HCT116 (cell line): ENCODE data around the gene NFIC. TPM values are rescaled to one million over a fixed set of nuclear protein-coding genes. Genes with fewer than 3 reads are reported as not detected.

ENCODE experiments used
- ATAC-seq: fragments of 200-7000 bp; cut with Tn5 transposase; 2 replicates; pipeline ENCODE4 v1.9.1; 2020; ENCODE audit warnings: mild to moderate bottlenecking, moderate library complexity
- BruUV-seq: library from RNA; stranded (reverse); fragments of 400-500 nt; replicated peaks from 2 replicates; lab custom pipeline; 2021; lab: Mats Ljungman, UMichigan
- CTCF ChIA-PET: fragments of 300-600 bp; sonication (Branson Sonifier 250); formaldehyde crosslinking; loops from one replicate; lab custom pipeline; 2021; ENCODE audit warnings: antibody characterized with exemption; lab: Charles Lee
- POLR2A ChIA-PET: fragments of 300-600, 350-600 bp; sonication (Branson Sonifier 250); formaldehyde crosslinking; loops from one replicate; lab custom pipeline; 2021; ENCODE audit warnings: antibody characterized with exemption; lab: Charles Lee
- RAD21 ChIA-PET, 2 experiments: fragments of 300-600 bp; sonication (Branson Sonifier 250); formaldehyde crosslinking; loops; one replicate each; lab custom pipeline; 2023; ENCODE audit warnings: low total read pairs in 2 of 2; ENCODE audit not compliant: uncharacterized antibody in 2 of 2, unreplicated experiment in 2 of 2, low non-redundant PET in 1 of 2; lab: Charles Lee
- DNase-seq: peaks from one replicate; pipeline ENCODE4 v3.0.0-alpha.2; 2010; ENCODE audit warnings: low read depth, low spot score
- H2AFZ ChIP-seq: fragments of 200-600 bp; shearing (Covaris generic), sonication (generic); 2 replicates; pipeline ENCODE4 v1.6.1; 2017; ENCODE audit warnings: low read depth, mixed run types, mixed read lengths, antibody characterized with exemption, low read length; ENCODE audit not compliant: poor library complexity, severe bottlenecking
- H3K27ac ChIP-seq: 2 replicates; pipeline ENCODE4 v1.5.1; 2012; ENCODE audit warnings: low read depth, low read length
- H3K27me3 ChIP-seq: fragments of 200-600 bp; sonication (generic); 2 replicates; pipeline ENCODE4 v1.6.1; 2016; ENCODE audit warnings: mixed run types, low read length, mixed read lengths; ENCODE audit not compliant: insufficient read depth
- H3K36me3 ChIP-seq, 2 experiments: fragments of 200-500 bp in 1 of 2; fragments of 200-600 bp in 1 of 2; sonication (Bioruptor generic) in 1 of 2; sonication (generic) in 1 of 2; 2 replicates each; pipeline versions ENCODE4 v1.5.1 to v1.6.1; 2014 to 2016; ENCODE audit warnings: low read length in 2 of 2, inconsistent platforms in 1 of 2, mixed read lengths in 1 of 2, mixed run types in 1 of 2; ENCODE audit not compliant: insufficient read depth in 2 of 2, control insufficient read depth in 1 of 2
- H3K4me1 ChIP-seq, 2 experiments: fragments of 200-600 bp in 1 of 2; sonication (generic) in 1 of 2; 2 replicates each; pipeline versions ENCODE4 v1.5.1 to v1.6.1; 2012 to 2017; ENCODE audit warnings: low read length in 2 of 2, inconsistent platforms in 1 of 2, mild to moderate bottlenecking in 1 of 2, mixed read lengths in 1 of 2, mixed run types in 1 of 2, moderate library complexity in 1 of 2; ENCODE audit not compliant: insufficient read depth in 2 of 2, control insufficient read depth in 1 of 2
- H3K4me2 ChIP-seq: fragments of 200-600 bp; sonication (generic); 2 replicates; pipeline ENCODE4 v1.6.1; 2017; ENCODE audit warnings: mixed run types, low read length, mixed read lengths
- H3K4me3 ChIP-seq, 2 experiments: fragments of 200-600 bp in 1 of 2; sonication (generic) in 1 of 2; replicated peaks in 1 of 2; 2 replicates each; pipeline ENCODE4 v1.5.1; 2011 to 2016; ENCODE audit warnings: low read length in 2 of 2, control low read depth in 1 of 2, low read depth in 1 of 2, mild to moderate bottlenecking in 1 of 2, mixed read lengths in 1 of 2, mixed run types in 1 of 2
- H3K79me2 ChIP-seq: fragments of 200-600 bp; sonication (generic); 2 replicates; pipeline ENCODE4 v1.6.1; 2017; ENCODE audit warnings: mild to moderate bottlenecking, mixed run types, low read length, moderate library complexity, mixed read lengths; ENCODE audit not compliant: insufficient read depth
- H3K9ac ChIP-seq: fragments of 200-600 bp; sonication (generic); 2 replicates; pipeline ENCODE4 v1.6.1; 2016; ENCODE audit warnings: low read length, mixed read lengths
- H3K9me2 ChIP-seq: fragments of 200-600 bp; sonication (generic), shearing (Covaris generic); 2 replicates; pipeline ENCODE4 v1.6.1; 2017; ENCODE audit warnings: mixed run types, mild to moderate bottlenecking, moderate library complexity; ENCODE audit not compliant: insufficient read depth
- H3K9me3 ChIP-seq, 2 experiments: fragments of 200-500 bp in 1 of 2; fragments of 200-600 bp in 1 of 2; sonication (Bioruptor generic) in 1 of 2; sonication (generic) in 1 of 2; 2 replicates each; pipeline ENCODE4 v1.6.1; 2014 to 2017; ENCODE audit warnings: low read length in 2 of 2, mixed read lengths in 2 of 2, inconsistent platforms in 1 of 2, low read depth in 1 of 2, mild to moderate bottlenecking in 1 of 2, mixed run types in 1 of 2, moderate library complexity in 1 of 2; ENCODE audit not compliant: control insufficient read depth in 1 of 2, insufficient read depth in 1 of 2
- H4K20me1 ChIP-seq: fragments of 200-600 bp; sonication (generic), shearing (Covaris generic); 2 replicates; pipeline ENCODE4 v1.6.1; 2017; ENCODE audit warnings: mixed run types, mild to moderate bottlenecking, moderate library complexity; ENCODE audit not compliant: insufficient read depth
- CBX3 ChIP-seq: IDR thresholded peaks from 2 replicates; pipeline ENCODE4 v1.6.1; 2012; ENCODE audit warnings: low read depth
- CEBPB ChIP-seq: IDR thresholded peaks from 2 replicates; pipeline ENCODE4 v1.6.1; 2012; ENCODE audit warnings: low read depth
- ELF1 ChIP-seq: IDR thresholded peaks from 2 replicates; pipeline ENCODE4 v1.6.1; 2012; ENCODE audit warnings: low read depth, borderline replicate concordance
- EZH2 ChIP-seq: fragments of 200-600 bp; sonication (generic); IDR thresholded peaks from 2 replicates; pipeline ENCODE4 v1.6.1; 2017; ENCODE audit warnings: antibody characterized with exemption, mixed run types
- EZH2phosphoT487 ChIP-seq: fragments of 200-600 bp; IDR thresholded peaks from 2 replicates; pipeline ENCODE4 v1.6.1; 2018; ENCODE audit warnings: antibody characterized with exemption, borderline replicate concordance
- FOSL1 ChIP-seq: IDR thresholded peaks from 2 replicates; pipeline ENCODE4 v1.6.1; 2012; ENCODE audit warnings: low read depth
- JUND ChIP-seq: IDR thresholded peaks from 2 replicates; pipeline ENCODE4 v1.6.1; 2012
- POLR2A ChIP-seq: IDR thresholded peaks from 2 replicates; pipeline ENCODE4 v1.7.0; 2011; ENCODE audit warnings: borderline replicate concordance; ENCODE audit not compliant: insufficient read depth, insufficient read length; ENCODE audit errors: extremely low read depth
- POLR2AphosphoS5 ChIP-seq: IDR thresholded peaks from 2 replicates; pipeline ENCODE4 v1.6.1; 2011; ENCODE audit warnings: mild to moderate bottlenecking, low read depth, low read length, moderate library complexity
- RAD21 ChIP-seq: IDR thresholded peaks from 2 replicates; pipeline ENCODE4 v1.6.1; 2012; ENCODE audit warnings: low read depth, mild to moderate bottlenecking
- REST ChIP-seq: IDR thresholded peaks from 2 replicates; pipeline ENCODE4 v1.6.1; 2012; ENCODE audit warnings: low read depth
- SP1 ChIP-seq: IDR thresholded peaks from 2 replicates; pipeline ENCODE4 v1.6.1; 2012; ENCODE audit warnings: low read depth
- SRF ChIP-seq: IDR thresholded peaks from 2 replicates; pipeline ENCODE4 v1.6.1; 2012; ENCODE audit warnings: low read depth
- TCF7L2 ChIP-seq: IDR thresholded peaks from 2 replicates; pipeline ENCODE4 v1.7.0; 2011; ENCODE audit warnings: borderline replicate concordance, inconsistent platforms; ENCODE audit not compliant: insufficient read depth, insufficient read length; ENCODE audit errors: extremely low read depth
- YY1 ChIP-seq: IDR thresholded peaks from 2 replicates; pipeline ENCODE4 v1.6.1; 2011; ENCODE audit warnings: low read length, low read depth, moderate library complexity, mild to moderate bottlenecking; ENCODE audit not compliant: insufficient replicate concordance; ENCODE audit errors: extremely low read depth
- ZNF274 ChIP-seq: fragments of 200-500 bp; sonication (Bioruptor generic); IDR thresholded peaks from 2 replicates; pipeline ENCODE4 v1.6.1; 2014; ENCODE audit warnings: mild to moderate bottlenecking, low read depth, low read length, inconsistent platforms
- intact Hi-C: fragments of 100-400 bp; cut with micrococcal nuclease; formaldehyde crosslinking; loops from 2 replicates; pipeline ENCODE4 v1.10.0; 2022
- total RNA-seq: library from RNA; stranded (reverse); gene quantifications from one replicate; pipeline ENCODE4 v1.2.1, GENCODE V29; 2021; ENCODE audit not compliant: unreplicated experiment
- TF ChIP-seq, protein P1 (sequence below): IDR thresholded peaks from 2 replicates; pipeline ENCODE4 v1.6.1; 2012
- TF ChIP-seq, protein P2 (sequence below): IDR thresholded peaks from 2 replicates; pipeline ENCODE4 v1.6.1; 2012

NFIC gene
- total RNA-seq, 1 experiment from 2014 or later = 116 TPM

DNA sequence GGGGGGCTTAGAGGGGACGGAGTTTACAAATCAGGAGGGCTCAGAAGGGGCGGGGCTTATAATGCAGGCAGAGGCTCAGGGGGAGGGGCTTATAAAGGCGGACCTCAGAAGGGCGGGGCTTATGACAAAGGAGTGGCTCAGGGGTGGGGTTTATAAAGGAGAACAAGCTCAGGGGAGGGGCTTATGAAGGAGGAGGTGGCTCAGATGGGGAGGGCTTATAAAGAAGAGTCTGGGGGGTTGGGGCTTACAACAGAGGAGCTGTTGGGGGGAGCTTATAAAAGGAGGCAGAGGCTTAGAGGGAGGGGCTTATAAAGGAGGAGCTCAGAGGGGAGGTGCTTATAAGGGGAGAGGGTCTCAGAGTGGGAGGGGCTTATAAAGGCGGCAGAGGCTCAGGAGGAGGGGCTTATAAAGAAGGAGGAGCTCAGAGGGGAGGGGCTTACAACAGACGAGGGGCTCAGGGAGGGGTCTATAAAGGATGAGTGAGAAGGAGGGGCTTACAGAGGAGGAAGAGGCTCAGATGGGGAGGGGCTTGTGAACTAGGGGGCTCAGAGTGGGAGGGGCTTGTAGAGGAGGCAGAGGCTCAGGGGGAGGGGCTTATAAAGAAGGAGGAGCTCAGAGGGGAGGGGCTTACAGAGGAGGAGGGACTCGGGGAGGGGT, 112.9 kb downstream of the NFIC start:
- no TSS peak for BruUV-seq
- POLR2A ChIA-PET = interaction anchor here (0.5 to 0.6 kb wide), 2 partner anchors 156 to 1814 kb away, joined by 4 to 5 read pairs; no protein-coding TSS in a partner anchor
- H3K27ac ChIP-seq = no peak overlapping the region

GRCh38 chr19:3479834-3480215, 113.4 kb downstream of the NFIC start:
- Histone ChIP-seq H3K4me3 (no peak overlapping the region), H3K79me2 (no peaks in the 10 kb centered on the region), H3K4me2 (no peak overlapping the region), H3K27ac (no peak overlapping the region), H3K4me1 (peaks cover 0 to 7% of the 10 kb centered on the region in 2 experiments; a peak in 2 of 4 replicates), H2AFZ (no peak overlapping the region), H3K9me2 (no peaks in the 10 kb centered on the region), H3K9me3 (no peaks in the 10 kb centered on the region), H3K36me3 (no peaks in the 10 kb centered on the region), H3K9ac (no peak overlapping the region), H3K27me3 (peaks cover 4% of the 10 kb centered on the region; the same call in 1 of the 2 replicates), H4K20me1 (no peaks in the 10 kb centered on the region)
- no peak for DNase-seq
- ChIA-PET CTCF (interaction anchor here (0.9 to 1.0 kb wide), 2 partner anchors 153 to 175 kb away, joined by 3 to 5 read pairs; no protein-coding TSS in a partner anchor), POLR2A (interaction anchor here (0.6 kb wide), 1 partner anchor 156 kb away, joined by 5 read pairs; no protein-coding TSS in a partner anchor), RAD21 (no interaction called here)
- ATAC-seq = peak; percentile 71
- BruUV-seq = no TSS peak
- intact Hi-C loops = no loop called here
- TF ChIP-seq ELF1 (no peak), ZNF274 (no peak), RAD21 (no peak), CBX3 (no peak), REST (no peak), POLR2AphosphoS5 (no peak), FOSL1 (no peak), SP1 (no peak), EZH2phosphoT487 (no peak), EZH2 (no peak), YY1 (no peak), SRF (no peak)
- TF ChIP-seq, protein P1, sequence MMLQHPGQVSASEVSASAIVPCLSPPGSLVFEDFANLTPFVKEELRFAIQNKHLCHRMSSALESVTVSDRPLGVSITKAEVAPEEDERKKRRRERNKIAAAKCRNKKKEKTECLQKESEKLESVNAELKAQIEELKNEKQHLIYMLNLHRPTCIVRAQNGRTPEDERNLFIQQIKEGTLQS = no peak

More for the DNA sequence above, 112.9 kb downstream of the NFIC start:
- no peak overlapping the region for H3K4me2 ChIP-seq
- no peak for TF ChIP-seq CEBPB
- TF ChIP-seq EZH2 = no peak
- TF ChIP-seq, protein P2, sequence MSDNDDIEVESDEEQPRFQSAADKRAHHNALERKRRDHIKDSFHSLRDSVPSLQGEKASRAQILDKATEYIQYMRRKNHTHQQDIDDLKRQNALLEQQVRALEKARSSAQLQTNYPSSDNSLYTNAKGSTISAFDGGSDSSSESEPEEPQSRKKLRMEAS = no peak
- no peak for TF ChIP-seq RAD21
- TF ChIP-seq ELF1 = no peak
- TF ChIP-seq POLR2A = no peak
- TF ChIP-seq SP1 = no peak
- no peak for TF ChIP-seq TCF7L2
- no peak for TF ChIP-seq JUND
- TF ChIP-seq, all 23 proteins: peak for 0
- Histone ChIP-seq H3K4me3 (no peak overlapping the region), H2AFZ (no peak overlapping the region), H4K20me1 (no peaks in the 10 kb centered on the region), H3K79me2 (no peaks in the 10 kb centered on the region), H3K4me1 (peaks cover 0 to 7% of the 10 kb centered on the region in 2 experiments; a peak in 2 of 4 replicates), H3K9me3 (no peaks in the 10 kb centered on the region), H3K9ac (no peak overlapping the region), H3K36me3 (no peaks in the 10 kb centered on the region), H3K27me3 (peaks cover 9% of the 10 kb centered on the region; the same call in 1 of the 2 replicates), H3K9me2 (no peaks in the 10 kb centered on the region)
- ATAC-seq (peak; percentile 72), DNase-seq (peak; percentile 27)
- intact Hi-C loops = no loop called here
- RAD21 ChIA-PET = no interaction called here
- CTCF ChIA-PET = interaction anchor here (0.9 to 1.0 kb wide), 2 partner anchors 153 to 174 kb away, joined by 3 to 5 read pairs; no protein-coding TSS in a partner anchor
